Keratinocyte (primary cell): Measurements from ENCODE around the gene SPOCD1. TPM values are rescaled to one million over a fixed set of nuclear protein-coding genes. Genes with fewer than 3 reads are reported as not detected.
A peak's percentile ranks its signal among the peaks of the same experiment; 100 is the strongest.

Source experiments
- DNase-seq: peaks from one replicate; pipeline ENCODE4 v3.0.0-alpha.2; 2011; ENCODE audit warnings: low read depth, missing footprints, low spot score
- FAIRE-seq: peaks from 2 replicates; lab custom pipeline; 2011; peaks lifted over from hg19 to GRCh38; lab: Jason Lieb, UNC
- H2AFZ ChIP-seq: 2 replicates; pipeline ENCODE4 v1.6.0; 2012; ENCODE audit warnings: low read length, control low read depth, inconsistent platforms; ENCODE audit not compliant: control insufficient read depth
- H3K27ac ChIP-seq: 2 replicates; pipeline ENCODE4 v1.5.1; 2011; ENCODE audit warnings: low read length; ENCODE audit not compliant: control insufficient read depth, insufficient read depth
- H3K27me3 ChIP-seq: 3 replicates; pipeline ENCODE4 v1.6.0; 2011; ENCODE audit warnings: low read length; ENCODE audit not compliant: control insufficient read depth, insufficient read depth; ENCODE audit errors: extremely low read depth
- H3K36me3 ChIP-seq, 2 experiments: 2 replicates in 1 of 2; 3 replicates in 1 of 2; pipeline ENCODE4 v1.5.1; 2011; ENCODE audit warnings: low read length in 2 of 2, mild to moderate bottlenecking in 1 of 2; ENCODE audit not compliant: control insufficient read depth in 2 of 2, insufficient read depth in 2 of 2; ENCODE audit errors: extremely low read depth in 1 of 2
- H3K4me1 ChIP-seq: 3 replicates; pipeline ENCODE4 v1.5.1; 2011; ENCODE audit warnings: low read length; ENCODE audit not compliant: control insufficient read depth, insufficient read depth; ENCODE audit errors: extremely low read depth
- H3K4me2 ChIP-seq: 3 replicates; pipeline ENCODE4 v1.6.0; 2011; ENCODE audit warnings: low read depth, low read length; ENCODE audit not compliant: control insufficient read depth, insufficient read depth; ENCODE audit errors: extremely low read depth
- H3K4me3 ChIP-seq, 3 experiments: fragments of 200-600 bp in 1 of 3; sonication (generic) in 1 of 3; 2 replicates in 2 of 3; 3 replicates in 1 of 3; pipeline ENCODE4 v1.5.1; 2011 to 2016; ENCODE audit warnings: low read length in 3 of 3, mild to moderate bottlenecking in 3 of 3, control low read depth in 2 of 3, inconsistent platforms in 1 of 3, low read depth in 1 of 3, mixed read lengths in 1 of 3, mixed run types in 1 of 3, moderate library complexity in 1 of 3; ENCODE audit not compliant: control insufficient read depth in 2 of 3, insufficient read depth in 2 of 3; ENCODE audit errors: extremely low read depth in 1 of 3
- H3K79me2 ChIP-seq: 2 replicates; pipeline ENCODE4 v1.6.0; 2012; ENCODE audit warnings: low read length; ENCODE audit not compliant: control insufficient read depth, insufficient read depth
- H3K9ac ChIP-seq: 3 replicates; pipeline ENCODE4 v1.6.0; 2011; ENCODE audit warnings: low read length; ENCODE audit not compliant: control insufficient read depth, insufficient read depth; ENCODE audit errors: extremely low read depth
- H3K9me1 ChIP-seq: 3 replicates; pipeline ENCODE4 v1.6.0; 2011; ENCODE audit warnings: low read length; ENCODE audit not compliant: control insufficient read depth, insufficient read depth; ENCODE audit errors: extremely low read depth
- H3K9me3 ChIP-seq: 2 replicates; pipeline ENCODE4 v1.5.1; 2012; ENCODE audit warnings: low read depth, low read length; ENCODE audit not compliant: control insufficient read depth
- H4K20me1 ChIP-seq: 3 replicates; pipeline ENCODE4 v1.6.0; 2011; ENCODE audit warnings: low read length; ENCODE audit not compliant: control insufficient read depth, insufficient read depth; ENCODE audit errors: extremely low read depth
- CTCF ChIP-seq, 3 experiments: IDR thresholded peaks in 1 of 3; conservative IDR thresholded peaks in 1 of 3; optimal IDR thresholded peaks in 1 of 3; 2 replicates in 2 of 3; 3 replicates in 1 of 3; pipeline versions ENCODE3 to v1.5.1; 2011; ENCODE audit warnings: low read length in 3 of 3, mild to moderate bottlenecking in 3 of 3, moderate library complexity in 2 of 3, control low read depth in 1 of 3, inconsistent platforms in 1 of 3; ENCODE audit not compliant: insufficient read depth in 2 of 3; ENCODE audit errors: extremely low read depth in 1 of 3
- EZH2 ChIP-seq: IDR thresholded peaks from one replicate; pipeline ENCODE4 v1.6.1; 2012; ENCODE audit warnings: inconsistent platforms, mild to moderate bottlenecking, low read length, moderate library complexity
- dilution Hi-C: fragments of 300-500 bp; cut with MboI; formaldehyde crosslinking; loops from one replicate; pipeline ENCODE4 v1.7.0; 2020; ENCODE audit warnings: low sequenced_read_pairs; ENCODE audit not compliant: extremely low pct_ligation_motif_present
- polyA plus RNA-seq, 5 experiments: library from polyadenylated mRNA; depleted of rRNA in 3 of 5; stranded (reverse) in 3 of 5; stranded (forward) in 1 of 5; unstranded in 1 of 5; fragments of >200 nt; gene quantifications; 1 replicate in 1 of 5; 2 replicates in 3 of 5; 3 replicates in 1 of 5; pipeline versions ENCODE4 v1.2.1 to v1.2.3, GENCODE V29; 2011 to 2012; ENCODE audit warnings: missing spikeins in 2 of 5, low read depth in 1 of 5, low replicate concordance in 1 of 5

The SPOCD1 gene
- polyA plus RNA-seq, 1 donor (not counting 4 experiments of a cell fraction or from before 2014, with no cell fraction given) = 4.7 TPM

GRCh38 chr1:31757204-31757679 is 58.6 kb downstream of the SPOCD1 start:
- no peak for TF ChIP-seq EZH2
- TF ChIP-seq CTCF (optimal IDR thresholded peaks at IDR 0.05 in 1 of 3, IDR thresholded peaks at IDR 0.05 in 1 of 3, conservative IDR thresholded peaks at IDR 0.05 in 1 of 3; ENCODE audit: extremely low read depth in 1 of 3, insufficient read depth in 2 of 3, low read length in 3 of 3) = peak in 2 of 3 experiments; percentile 9 to 31
- H3K9ac ChIP-seq = no peak overlapping the region
- no peak overlapping the region for H2AFZ ChIP-seq
- dilution Hi-C loops = no loop called here
- no peak overlapping the region for H3K27ac ChIP-seq
- H3K79me2 ChIP-seq = no peaks in the 10 kb centered on the region
- H3K9me1 ChIP-seq = no peaks in the 10 kb centered on the region
- H4K20me1 ChIP-seq = no peaks in the 10 kb centered on the region
- H3K4me2 ChIP-seq = no peak overlapping the region
- H3K4me3 ChIP-seq = no peak overlapping the region
- H3K27me3 ChIP-seq = peaks cover 2% of the 10 kb centered on the region
- no peaks in the 10 kb centered on the region for H3K36me3 ChIP-seq
- peaks cover 39% of the 10 kb centered on the region for H3K4me1 ChIP-seq
- H3K9me3 ChIP-seq = no peaks in the 10 kb centered on the region
- DNase-seq = no peak
- no peak for FAIRE-seq

- dilution Hi-C loops = no loop called here
- Histone ChIP-seq H4K20me1 (no peaks in the 10 kb centered on the region), H3K4me3 (no peak overlapping the region), H3K9ac (no peak overlapping the region), H2AFZ (no peak overlapping the region), H3K4me1 (peaks cover 34% of the 10 kb centered on the region), H3K27me3 (no peaks in the 10 kb centered on the region), H3K79me2 (no peaks in the 10 kb centered on the region), H3K9me3 (no peaks in the 10 kb centered on the region), H3K4me2 (no peak overlapping the region), H3K36me3 (no peaks in the 10 kb centered on the region), H3K27ac (no peak overlapping the region), H3K9me1 (no peaks in the 10 kb centered on the region)
- FAIRE-seq = no peak
- TF ChIP-seq CTCF (optimal IDR thresholded peaks at IDR 0.05 in 1 of 3, IDR thresholded peaks at IDR 0.05 in 1 of 3, conservative IDR thresholded peaks at IDR 0.05 in 1 of 3; ENCODE audit: extremely low read depth in 1 of 3, insufficient read depth in 2 of 3, low read length in 3 of 3) (no peak), EZH2 (no peak)
- no peak for DNase-seq
Measured at GRCh38 chr1:31756578-31756977, 59.2 kb downstream of the SPOCD1 start.
